Activated CD8-positive, alpha-beta memory T cell treated with anti-CD3 and anti-CD28 coated beads for 24 hours (primary cell): ENCODE data around the gene FAM81B.

ENCODE experiments used
- DNase-seq: peaks from one replicate; pipeline ENCODE4 v3.0.0-alpha.2; 2020

FAM81B gene

DNA sequence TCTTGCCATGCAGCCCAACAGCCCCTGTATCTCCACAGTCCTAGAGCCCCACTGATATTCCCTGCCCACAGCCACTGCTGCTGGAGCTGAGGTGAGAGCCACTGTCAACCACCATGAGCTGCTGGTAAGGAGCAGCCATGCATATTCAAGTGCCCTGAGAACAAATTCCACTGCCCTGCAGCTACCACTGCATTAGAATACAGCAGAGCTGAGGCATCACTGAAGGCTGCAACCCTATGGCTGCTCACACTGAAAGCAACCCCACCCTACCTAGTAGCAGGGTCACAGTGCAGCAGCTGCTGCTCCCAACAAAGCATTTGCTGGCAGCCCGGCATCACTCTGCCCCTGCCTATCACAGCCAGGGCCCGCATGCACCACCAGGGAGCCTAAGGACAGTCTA, 95.0 kb downstream of the FAM81B start:
- no peak for DNase-seq

DNA sequence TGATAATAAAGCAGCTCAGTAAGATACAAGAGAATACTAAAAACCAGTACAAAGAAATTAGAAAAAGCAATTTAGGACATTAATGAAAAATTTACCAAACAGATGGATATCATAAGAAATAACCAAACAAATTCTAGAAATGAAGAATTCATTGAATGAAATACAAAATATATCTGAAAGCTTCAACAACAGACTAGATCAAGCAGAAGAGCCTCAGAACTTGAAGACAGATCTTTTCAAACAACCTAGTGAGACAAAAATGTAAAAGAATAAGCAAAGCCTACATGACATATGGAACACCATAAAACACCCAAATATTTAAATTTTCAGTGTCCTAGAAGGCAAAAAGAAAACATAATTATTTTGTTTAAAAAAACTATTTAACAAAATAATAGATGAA, 96.7 kb downstream of the FAM81B start:
- DNase-seq = no peak
